Cardiac fibroblast (primary cell): ENCODE measurements around the gene REC8.

ENCODE experiments used
- DNase-seq, 2 donors: peaks; one replicate each; pipeline versions ENCODE4 v3.0.0 to v3.0.0-alpha.2; 2010; ENCODE audit warnings: low read depth in 2 of 2
- H3K4me3 ChIP-seq, 2 donors: replicated peaks in 1 of 2; 1 replicate in 1 of 2; 2 replicates in 1 of 2; pipeline ENCODE4 v1.5.1; 2011; ENCODE audit warnings: low read depth in 2 of 2, low read length in 2 of 2, mild to moderate bottlenecking in 2 of 2, moderate library complexity in 1 of 2
- TF ChIP-seq, protein P1 (sequence below): IDR thresholded peaks from one replicate; pipeline ENCODE4 v1.5.1; 2011; ENCODE audit warnings: low read depth, mild to moderate bottlenecking, low read length, inconsistent platforms

Gene REC8

DNA sequence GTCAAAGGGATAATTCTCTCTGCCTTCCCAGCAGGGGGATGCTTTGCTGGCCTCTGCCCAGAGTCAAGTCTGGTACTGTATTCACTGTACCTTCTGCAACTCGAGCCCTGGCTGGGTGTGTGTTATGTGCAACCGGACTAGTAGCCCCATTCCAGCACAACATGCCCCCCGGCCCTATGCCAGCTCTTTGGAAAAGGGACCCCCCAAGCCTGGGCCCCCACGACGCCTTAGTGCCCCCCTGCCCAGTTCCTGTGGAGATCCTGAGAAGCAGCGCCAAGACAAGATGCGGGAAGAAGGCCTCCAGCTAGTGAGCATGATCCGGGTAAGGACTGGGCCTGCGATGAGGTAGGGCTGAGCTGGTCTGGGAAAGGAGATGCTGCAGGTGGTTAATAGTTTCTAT is 21.3 kb upstream of the REC8 start:
- DNase-seq: no peak
- TF ChIP-seq, protein P1, sequence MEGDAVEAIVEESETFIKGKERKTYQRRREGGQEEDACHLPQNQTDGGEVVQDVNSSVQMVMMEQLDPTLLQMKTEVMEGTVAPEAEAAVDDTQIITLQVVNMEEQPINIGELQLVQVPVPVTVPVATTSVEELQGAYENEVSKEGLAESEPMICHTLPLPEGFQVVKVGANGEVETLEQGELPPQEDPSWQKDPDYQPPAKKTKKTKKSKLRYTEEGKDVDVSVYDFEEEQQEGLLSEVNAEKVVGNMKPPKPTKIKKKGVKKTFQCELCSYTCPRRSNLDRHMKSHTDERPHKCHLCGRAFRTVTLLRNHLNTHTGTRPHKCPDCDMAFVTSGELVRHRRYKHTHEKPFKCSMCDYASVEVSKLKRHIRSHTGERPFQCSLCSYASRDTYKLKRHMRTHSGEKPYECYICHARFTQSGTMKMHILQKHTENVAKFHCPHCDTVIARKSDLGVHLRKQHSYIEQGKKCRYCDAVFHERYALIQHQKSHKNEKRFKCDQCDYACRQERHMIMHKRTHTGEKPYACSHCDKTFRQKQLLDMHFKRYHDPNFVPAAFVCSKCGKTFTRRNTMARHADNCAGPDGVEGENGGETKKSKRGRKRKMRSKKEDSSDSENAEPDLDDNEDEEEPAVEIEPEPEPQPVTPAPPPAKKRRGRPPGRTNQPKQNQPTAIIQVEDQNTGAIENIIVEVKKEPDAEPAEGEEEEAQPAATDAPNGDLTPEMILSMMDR: no peak
- H3K4me3 ChIP-seq: no peak overlapping the region

- TF ChIP-seq, protein P1: no peak
- DNase-seq: no peak
- no peak overlapping the region for H3K4me3 ChIP-seq
These were observed 20.9 kb upstream of the REC8 start for GRCh38 chr14:24150993-24151392.

GRCh38 chr14:24151404-24152080 is 20.3 kb upstream of the REC8 start:
- TF ChIP-seq, protein P1: no peak
- H3K4me3 ChIP-seq: no peak overlapping the region
- DNase-seq: no peak

DNA sequence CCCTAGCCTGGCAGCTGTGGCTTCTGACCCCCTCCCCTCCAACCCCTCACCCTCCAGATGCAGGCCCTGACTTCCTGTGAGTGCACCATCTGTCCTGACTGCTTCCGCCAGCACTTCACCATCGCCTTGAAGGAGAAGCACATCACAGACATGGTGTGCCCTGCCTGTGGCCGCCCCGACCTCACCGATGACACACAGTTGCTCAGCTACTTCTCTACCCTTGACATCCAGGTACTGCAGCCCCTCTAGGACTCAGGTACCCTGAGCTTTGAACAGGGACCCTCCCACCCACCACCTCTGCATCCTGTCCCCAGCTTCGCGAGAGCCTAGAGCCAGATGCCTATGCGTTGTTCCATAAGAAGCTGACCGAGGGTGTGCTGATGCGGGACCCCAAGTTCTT is 16.8 kb upstream of the REC8 start:
- TF ChIP-seq, protein P1: no peak
- H3K4me3 ChIP-seq: no peak overlapping the region
- DNase-seq: no peak

DNA sequence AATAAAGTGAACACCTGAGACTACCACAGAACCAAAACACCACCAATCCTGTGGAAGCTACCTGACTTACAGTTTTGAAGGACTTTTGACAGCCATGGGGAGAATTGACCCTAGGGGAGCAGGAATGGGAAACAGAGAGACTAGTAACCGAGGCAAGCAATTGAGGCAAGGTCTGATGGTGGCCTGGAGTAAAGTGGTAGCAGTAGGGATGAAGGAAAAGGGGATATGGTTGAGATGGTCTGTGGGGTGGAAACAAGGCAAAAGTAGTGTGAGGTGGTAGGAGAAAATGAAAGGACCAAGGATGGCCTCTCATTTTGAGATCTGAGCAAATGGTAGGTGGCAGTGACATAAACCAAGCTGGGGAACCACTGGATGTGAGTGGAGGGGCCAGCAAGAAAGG is 15.0 kb upstream of the REC8 start:
- TF ChIP-seq, protein P1: no peak
- DNase-seq: no peak
- H3K4me3 ChIP-seq: no peak overlapping the region

GRCh38 chr14:24157331-24157730 is 14.5 kb upstream of the REC8 start:
- TF ChIP-seq, protein P1: no peak
- no peak overlapping the region for H3K4me3 ChIP-seq
- no peak for DNase-seq
